GM19397 (cell line): ENCODE data around the gene ACVR1B.

Experiments used
- ATAC-seq: cut with Tn5 transposase; IDR thresholded peaks from one replicate; pipeline ENCODE4 v1.9.1; 2021; ENCODE audit warnings: mild to moderate bottlenecking, moderate library complexity; ENCODE audit not compliant: unreplicated experiment

The ACVR1B gene

DNA sequence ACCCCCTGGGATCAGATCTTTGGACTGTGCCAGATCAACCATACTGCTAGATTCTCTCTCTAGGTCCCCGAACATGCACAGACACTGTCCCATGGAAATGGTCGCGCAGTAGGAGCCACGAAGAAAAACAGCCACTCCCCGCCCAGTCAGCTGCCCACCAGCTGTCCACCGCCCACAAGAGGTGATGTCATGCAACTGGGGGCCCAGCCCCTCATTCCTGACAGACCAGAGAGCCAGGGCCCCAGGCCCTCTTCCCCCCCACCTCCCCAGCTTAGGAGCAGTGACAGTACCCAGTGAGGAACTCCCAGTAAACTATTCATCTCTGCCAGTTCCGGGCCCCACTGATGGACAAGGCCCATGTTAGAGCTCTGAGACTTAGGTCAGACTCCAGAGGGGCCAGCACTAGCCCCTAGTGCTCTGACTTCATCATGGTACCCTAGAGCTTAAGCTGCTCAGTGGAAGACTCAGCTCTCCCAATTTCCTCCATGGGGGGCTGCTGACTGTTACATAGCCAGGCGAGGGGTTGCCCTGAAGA is 51.6 kb downstream of the ACVR1B start:
- no peak for ATAC-seq

DNA sequence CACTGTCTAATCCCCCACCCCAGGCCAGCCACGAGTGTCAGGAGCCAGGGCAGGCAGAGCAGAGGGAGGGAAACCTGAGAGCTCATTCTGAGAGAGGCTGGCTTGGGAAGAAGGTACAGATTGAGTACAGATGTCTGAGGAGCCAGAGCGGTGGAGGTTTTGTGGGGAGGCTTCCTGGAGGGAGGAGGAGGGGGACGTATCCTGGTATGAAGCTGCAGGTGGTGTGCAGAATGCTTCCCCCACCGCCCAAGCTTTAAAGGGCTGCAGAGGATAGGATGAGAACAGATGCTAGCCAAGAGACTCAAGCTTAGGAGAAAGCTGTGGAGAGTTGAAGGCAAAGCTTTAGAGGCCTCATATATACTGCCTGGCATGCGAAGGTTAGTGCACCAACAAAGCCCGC is 52.1 kb downstream of the ACVR1B start:
- no peak for ATAC-seq

DNA sequence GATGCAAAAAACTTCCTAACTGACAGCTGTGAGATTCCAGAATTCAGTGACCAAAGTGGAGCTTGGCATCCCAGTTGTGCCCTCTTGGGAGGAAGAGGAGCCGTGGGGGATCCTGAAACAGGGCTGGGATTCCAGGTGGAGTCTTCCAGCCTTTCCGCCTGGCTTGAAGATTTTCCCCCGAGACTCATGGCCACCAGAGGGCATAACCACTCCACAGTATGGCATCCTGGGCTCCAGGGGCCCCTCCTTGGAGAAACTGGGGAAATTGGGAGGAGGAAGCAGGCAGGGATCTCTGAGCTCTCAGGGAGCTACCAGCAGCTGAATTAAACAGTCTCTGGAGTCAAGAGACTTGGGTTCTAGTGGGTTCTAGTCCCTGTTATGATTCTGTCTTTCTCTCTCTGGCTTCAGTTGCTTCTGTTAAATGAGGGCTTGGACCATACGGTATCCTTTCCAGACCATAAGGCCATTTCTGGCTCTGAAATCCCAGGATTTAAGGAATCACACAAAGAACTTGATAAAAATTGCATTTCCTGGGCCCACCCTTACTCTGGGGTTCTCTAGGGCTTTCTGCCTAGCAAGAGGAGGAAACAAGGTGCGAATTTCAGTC is 52.6 kb downstream of the ACVR1B start:
- no peak for ATAC-seq

DNA sequence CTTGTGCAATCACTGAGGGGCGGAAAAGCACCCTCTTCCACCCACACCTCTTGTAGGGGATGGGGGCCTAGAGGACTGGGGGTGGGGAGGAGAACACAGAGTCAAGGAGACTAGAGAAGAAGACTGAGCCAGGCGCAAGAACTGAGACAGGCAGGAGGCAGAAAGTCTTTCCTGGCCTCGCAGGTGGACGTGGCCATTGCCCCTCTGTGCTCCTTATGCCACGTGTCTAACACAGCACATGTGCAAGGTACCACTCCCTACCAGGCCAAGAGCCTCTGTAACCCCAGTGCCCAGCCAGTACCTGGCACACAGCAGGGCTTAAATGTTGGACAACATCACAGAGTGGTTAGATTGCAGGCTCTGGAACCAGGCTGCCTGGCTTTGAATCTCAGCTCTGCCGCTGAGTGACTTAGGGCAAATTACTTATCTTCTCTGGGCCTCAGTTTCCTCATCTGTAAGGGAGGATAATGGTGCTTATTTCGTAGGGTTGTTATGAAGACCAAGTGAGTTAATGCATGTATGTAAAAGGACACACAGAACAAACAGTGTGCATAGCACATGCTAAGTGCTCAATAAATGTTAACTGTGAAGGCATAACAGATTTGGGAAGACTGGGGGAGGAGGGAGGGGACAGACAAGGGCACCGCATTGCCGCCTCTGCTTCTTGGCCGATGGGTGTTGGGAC is 53.9 kb downstream of the ACVR1B start:
- no peak for ATAC-seq

DNA sequence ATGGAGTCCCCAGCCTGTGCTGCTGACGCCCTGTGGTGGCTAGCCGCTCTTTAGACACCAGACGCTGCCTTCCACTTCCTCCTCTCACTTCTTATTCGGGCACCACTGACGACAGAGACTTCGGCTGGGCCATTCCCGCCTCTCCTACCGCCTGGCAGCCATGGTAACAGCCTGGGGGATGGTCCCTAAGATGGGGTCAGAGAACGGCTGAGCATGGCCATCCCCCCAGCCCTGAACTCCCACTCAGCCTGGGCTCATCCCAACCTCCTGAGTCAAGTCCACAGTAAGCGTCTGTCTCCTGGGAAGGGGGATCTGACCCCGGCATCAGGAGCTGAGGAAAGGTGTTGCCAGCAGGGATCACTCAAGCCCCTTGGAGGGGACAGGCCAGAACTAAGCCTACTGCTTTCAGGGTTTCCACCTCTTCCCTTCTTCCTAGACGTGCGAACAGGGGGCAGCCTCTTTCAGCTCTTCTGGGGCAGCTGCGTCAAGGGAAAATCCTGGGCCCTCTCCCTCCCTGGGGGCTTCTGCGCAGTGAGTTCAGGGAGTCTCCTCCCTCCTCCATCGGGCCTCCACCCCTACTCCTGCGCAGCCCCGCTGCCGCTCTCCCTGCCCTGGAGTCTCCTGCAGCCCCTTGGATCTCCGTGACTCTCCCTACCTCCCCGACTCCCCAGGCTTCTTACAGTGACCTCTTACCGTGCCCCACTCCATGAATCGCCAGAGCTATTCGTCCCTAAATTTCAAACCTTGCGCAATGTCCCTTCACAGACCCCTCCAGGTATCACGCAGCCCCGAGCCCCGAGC is 54.6 kb downstream of the ACVR1B start:
- ATAC-seq = peak; percentile 55

DNA sequence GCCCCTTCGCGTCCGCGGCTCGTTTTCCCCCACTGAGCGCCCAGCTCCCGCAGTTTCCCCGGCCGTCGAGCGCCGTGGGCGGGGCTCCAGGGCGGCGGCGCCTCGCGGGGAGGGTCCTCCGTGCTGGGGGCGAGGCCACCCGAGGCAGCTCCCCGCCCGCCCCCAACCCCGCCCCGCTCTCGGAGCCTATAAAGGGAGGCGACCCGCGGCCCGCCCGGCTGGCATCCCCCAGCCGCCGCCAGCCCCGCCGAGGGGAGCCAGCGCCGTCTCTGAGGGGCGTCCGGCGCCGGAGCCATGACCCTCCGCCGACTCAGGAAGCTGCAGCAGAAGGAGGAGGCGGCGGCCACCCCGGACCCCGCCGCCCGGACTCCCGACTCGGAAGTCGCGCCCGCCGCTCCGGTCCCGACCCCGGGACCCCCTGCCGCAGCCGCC is 55.2 kb downstream of the ACVR1B start, which contains the start of gene TAMALIN:
Gene TAMALIN (plus strand): TSS at position 221 of the 432 bp plus-strand sequence. CDS start 74 bp downstream, at position 295.
- no peak for ATAC-seq

DNA sequence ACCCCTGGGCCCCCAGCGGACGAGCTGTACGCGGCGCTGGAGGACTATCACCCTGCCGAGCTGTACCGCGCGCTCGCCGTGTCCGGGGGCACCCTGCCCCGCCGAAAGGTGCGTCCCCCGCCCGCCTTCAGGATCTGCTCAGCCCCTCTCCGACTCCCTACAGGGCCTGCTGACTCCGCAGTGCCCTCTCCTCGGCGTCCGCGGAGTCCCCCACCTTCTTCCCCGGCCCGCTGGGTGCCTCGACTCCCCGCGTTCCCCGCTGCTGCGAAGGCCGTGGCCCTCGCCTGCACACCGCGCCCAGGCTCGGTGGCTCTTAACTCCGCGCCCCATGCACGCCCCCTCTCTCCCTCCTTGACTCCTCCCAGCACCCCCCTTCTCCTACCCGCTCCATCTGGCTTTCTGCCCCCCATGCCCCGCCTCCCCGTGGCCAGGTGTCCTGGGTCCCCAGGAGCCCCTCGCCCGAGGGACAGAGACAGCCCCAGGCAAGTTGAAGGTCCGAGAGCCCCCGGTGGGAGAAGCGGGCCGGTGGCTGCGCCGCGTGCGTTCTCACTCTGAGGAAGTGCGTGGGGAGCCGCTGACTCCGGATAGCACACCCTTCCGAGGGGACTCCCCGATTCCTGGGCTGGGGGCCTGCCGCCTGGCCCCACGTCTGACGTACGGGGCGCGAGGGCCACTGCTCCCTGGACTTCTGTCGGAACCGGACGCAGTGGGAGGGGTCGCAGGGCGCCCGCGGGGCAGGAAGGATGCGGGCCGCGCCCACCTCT is 55.8 kb downstream of the ACVR1B start:
- no peak for ATAC-seq

DNA sequence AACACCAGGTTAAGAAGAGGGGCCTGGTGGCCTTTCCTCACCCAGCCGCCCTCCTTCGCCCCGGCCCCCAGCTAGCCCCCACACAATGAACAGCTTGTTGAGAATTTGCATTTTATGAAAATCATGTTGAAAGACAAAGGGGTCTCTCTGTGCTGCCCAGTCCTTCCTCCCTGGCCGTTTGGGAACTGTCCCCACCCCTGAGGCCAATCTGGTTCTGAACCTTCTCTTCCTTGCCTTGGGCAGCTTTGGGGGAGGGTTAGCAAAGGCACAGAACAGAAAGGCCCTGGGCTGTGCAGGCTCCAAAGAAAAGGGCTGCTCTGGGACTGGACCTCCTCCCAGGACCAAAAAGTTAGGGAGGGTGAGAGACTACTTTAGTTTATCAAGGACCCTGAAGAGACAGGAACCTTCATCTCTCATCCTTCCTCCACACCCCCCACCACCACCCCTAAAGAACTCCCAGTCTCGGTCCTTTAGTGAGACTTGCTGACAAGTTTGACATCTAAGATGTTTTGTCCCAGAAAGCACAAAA is 56.5 kb downstream of the ACVR1B start:
- ATAC-seq = no peak

DNA sequence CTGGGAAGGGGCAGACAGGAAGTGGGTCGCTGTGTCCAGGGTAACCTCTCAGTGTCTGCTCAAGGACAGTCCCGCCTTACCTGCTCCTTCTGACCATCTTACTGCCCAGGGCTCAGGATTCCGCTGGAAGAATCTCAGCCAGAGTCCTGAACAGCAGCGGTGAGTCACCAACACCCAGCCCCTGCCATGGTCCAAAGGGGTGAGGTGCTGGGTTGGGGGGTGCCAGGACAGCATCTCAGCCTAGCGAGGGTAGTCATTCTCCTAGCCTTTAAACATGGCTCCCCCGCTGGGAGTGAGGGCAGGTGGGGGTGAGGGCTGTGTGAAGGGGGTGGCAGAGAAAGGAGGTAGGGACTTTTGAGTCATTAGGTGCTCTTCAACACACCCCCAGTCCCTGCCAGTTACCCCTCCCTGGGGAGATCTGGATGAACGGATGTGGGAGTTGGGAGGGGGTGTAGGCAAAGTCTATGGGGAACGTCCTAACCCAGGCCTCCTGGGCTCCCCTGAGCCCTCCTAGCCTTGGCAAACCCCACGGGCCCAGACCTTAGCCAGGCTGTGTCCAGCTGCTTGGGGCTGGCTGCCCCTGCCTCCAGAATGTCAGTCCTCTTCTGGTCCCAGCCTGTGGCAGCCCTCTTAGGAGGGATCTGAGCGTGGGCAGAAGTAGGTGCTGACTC is 57.7 kb downstream of the ACVR1B start:
- ATAC-seq = no peak

DNA sequence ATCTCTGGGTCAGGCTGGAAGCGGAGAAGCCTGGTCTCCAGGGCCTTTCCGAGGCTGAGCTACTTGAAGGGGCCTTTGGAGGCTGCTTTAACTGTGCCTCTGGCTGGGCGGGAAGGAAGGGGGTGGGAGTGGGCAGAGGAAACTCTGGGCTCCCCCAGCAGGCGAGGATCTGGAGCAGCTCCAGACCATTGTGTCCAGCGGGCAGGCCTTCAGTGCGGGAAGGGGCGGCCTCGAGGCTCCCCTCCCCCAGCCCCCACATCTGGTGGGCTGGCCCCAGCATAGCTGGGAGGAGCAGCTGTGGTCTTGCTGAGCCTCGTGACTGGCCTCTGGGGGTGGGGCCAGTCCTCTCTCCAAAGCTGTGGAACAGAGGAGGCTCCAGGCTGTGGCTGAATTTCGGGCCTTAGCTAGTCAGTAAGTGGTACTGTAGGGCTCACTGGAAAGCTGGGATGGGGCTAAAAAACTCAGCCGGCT is 58.7 kb downstream of the ACVR1B start:
- ATAC-seq = no peak

DNA sequence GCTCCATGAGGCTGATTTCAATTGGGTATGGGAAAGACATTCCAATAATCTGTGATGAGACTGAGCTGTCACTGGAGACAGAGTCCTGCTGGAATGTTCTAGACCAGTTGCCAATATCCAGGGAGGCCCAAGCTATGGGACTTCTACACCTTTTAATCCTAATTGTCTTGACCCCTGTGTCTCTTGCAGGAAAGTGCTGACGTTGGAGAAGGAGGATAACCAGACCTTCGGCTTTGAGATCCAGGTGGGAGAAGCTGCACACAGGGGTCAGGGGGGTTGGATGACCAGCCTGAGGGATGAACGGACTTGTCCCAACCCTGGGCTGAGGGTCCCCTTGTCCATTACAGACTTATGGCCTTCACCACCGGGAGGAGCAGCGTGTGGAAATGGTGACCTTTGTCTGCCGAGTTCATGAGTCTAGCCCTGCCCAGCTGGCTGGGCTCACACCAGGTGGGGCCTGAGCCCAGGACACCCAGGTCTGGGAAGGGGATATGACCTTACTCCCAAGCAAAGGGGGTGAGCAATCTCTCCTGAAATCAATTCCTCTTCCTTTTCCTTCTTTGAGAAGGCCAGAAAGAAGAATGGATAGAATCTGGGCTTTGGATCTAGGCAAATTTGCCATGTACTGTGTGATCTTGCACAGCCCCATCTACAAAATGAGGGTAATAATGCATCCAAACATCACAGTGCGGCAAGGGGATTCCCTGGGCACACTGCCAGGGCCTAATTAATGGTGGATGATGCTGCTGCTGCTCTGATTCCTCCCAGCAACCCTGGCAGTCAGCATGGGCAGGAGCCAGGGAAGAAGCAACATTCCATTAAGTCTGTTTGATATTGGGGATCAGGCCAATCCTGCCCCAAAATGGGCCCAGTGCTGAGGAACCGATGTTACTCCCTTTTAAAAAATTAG is 59.4 kb downstream of the ACVR1B start:
- ATAC-seq = no peak

DNA sequence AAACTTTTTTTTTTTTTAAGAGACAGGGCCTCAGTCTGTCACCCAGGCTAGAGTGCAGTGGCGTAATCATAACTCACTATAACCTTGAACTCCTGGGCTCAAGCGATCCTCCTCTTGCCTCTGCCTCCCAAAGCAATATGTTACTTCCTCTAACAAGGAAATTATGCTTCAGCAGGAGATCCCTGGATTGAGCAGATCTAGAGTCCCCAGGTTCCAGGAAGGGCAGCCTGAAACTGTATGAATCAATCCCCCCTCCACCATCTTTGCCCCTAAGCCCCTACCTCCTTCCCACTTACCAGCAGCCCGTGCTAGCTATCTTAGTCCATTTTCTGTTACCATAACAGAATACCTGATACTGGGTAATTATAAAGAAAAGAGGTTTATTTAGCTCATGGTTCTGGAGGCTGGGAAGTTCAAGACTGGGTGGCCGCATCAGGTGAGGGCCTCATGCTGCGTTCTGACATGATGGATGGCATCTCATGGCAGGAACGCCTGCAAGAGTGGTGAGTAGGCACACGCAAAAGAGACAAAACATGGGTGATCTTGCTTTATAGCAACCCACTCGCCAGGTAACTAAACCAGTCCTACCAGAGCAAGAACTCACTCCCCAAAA is 60.2 kb downstream of the ACVR1B start:
- no peak for ATAC-seq

DNA sequence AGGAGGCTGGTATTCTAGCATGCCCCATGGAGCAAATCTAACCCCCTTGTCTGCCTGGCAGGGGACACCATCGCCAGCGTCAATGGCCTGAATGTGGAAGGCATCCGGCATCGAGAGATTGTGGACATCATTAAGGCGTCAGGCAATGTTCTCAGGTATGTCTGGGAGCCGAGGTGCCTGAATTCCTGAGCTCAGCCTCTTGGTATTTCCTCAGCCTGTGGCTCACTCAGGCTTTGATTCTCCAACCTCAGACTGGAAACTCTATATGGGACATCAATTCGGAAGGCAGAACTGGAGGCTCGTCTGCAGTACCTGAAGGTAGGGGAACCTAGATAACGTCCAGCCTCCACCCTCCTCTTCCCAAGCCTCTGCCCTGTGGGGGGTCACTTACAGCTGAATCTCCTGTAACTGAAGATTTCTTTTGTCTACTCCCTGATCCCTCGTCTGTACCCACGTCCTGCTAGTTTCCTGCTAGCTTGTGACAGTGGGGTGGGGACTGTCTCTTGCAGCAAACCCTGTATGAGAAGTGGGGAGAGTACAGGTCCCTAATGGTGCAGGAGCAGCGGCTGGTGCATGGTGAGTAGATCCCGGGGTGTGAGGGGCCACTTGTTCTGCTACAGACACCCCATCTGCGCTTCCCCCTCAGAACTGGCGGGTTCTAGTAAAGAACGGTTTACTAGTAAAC is 62.3 kb downstream of the ACVR1B start:
- no peak for ATAC-seq

DNA sequence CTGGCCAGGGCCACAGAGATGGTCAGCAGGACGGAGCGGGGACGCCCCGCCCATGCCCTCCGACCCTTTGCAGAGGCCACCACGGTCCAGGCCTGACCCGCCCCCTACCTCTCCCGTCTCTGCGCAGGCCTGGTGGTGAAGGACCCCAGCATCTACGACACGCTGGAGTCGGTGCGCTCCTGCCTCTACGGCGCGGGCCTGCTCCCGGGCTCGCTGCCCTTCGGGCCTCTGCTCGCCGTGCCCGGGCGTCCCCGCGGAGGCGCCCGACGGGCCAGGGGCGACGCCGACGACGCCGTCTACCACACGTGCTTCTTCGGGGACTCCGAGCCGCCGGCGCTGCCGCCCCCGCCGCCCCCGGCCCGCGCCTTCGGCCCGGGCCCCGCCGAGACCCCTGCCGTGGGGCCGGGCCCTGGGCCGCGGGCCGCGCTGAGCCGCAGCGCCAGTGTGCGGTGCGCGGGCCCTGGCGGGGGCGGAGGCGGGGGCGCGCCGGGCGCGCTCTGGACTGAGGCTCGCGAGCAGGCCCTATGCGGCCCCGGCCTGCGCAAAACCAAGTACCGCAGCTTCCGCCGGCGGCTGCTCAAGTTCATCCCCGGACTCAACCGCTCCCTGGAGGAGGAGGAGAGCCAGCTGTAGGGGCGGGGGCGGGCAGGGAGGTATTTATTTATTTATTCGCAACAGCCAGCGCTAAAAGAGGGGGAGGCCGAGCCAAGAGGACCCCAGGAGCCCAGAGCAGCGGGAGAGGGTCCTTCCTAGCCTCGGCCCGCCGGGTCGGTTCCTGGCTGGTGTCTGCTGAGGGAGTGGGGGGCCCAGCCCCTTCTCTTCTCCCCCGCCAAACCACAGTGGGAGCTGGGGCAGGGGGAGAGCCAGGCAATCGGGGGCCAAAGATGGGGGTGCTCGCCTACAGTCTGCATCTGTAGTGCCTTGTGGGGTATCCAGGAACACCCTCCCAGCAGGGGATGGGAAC is 63.4 kb downstream of the ACVR1B start:
- ATAC-seq = no peak

DNA sequence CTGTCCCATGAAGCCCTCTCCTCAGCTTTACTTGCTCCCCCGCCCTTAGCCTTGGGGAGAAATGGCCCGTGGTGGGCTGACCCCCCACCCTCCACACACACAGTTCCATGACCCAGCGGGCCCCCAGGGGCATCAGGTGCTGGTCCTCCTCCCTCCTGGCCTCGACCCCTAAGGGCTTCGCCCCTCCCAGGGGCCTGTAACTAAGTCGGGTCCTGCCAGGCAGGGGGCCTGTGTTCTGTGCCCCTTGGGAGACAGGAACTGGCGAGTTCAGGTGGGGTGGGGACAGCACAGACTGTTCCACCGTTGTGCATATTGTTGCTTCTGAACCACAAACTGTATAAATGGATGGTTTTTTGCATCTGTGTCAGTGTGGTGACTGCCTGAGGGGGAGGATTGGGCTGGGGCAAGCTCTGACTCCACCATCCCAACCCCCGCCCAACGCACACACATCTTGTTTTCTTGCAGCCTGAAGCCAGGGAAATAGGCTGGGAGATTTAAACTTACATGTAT is 64.1 kb downstream of the ACVR1B start:
- ATAC-seq = no peak

DNA sequence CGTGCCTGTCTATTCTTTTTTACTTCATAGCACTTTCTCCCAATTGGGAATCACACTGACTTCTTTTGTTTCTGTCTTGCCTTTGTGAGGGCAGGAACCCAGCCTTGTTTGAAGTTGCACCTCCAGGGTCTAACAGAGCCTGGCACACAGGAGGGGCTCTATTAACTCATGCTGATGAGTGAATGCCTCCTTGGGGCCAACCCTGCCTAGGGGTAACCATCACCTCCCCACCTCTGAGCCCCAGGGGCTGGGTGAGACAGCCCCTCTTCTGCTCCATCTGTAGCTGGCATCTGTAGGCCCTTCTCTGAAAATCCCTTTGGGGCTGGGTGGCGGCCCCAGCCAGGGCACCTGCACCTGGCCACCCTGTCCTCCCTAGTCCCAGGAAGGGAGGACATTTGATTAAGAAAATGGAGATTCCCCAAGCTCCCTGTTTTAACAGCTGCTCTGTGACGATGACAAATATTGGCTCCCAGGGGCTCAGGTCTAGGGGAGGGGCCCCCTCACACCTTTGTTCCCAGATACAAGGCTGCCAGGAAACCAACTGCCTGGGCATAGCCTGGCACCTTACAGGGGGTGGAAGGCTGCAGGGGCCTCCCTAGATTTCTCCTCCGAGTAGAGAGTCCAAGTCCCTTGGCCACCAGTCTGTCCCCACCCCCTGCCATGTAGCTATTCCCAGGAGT is 67.1 kb downstream of the ACVR1B start:
- ATAC-seq = no peak
